GM12875 (cell line): ENCODE data around the gene SLC2A9.

Source experiments
- H3K4me3 ChIP-seq: one replicate; pipeline ENCODE4 v1.5.1; 2011; ENCODE audit warnings: low read depth, low read length, control low read depth
- TF ChIP-seq, protein P1 (sequence below): IDR thresholded peaks from 2 replicates; pipeline ENCODE4 v1.5.1; 2011; ENCODE audit warnings: low read depth, mild to moderate bottlenecking, control low read depth, inconsistent platforms, low read length, moderate library complexity, borderline replicate concordance; ENCODE audit not compliant: insufficient read depth

SLC2A9 gene

DNA sequence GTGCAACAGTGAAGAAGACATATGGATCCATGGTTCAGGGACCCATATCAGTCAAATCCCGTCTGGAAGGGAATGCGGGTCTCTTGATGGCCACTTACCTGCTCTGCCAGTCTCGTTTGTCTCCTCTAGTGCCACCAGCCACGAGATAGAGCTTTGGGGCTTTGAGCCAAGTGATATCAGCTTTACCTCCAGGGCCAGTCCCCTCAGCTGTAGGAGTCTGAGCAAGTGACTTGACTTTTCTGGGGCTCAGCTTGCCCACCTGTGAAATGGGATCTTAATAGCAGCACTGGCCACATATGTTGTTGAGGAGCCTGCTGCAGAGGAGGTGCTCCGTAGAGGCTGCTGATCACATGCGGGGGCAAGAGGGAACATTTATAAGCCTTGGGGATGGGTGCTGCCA is 1.2 kb downstream of the SLC2A9 start:
- no peak overlapping the region for H3K4me3 ChIP-seq

DNA sequence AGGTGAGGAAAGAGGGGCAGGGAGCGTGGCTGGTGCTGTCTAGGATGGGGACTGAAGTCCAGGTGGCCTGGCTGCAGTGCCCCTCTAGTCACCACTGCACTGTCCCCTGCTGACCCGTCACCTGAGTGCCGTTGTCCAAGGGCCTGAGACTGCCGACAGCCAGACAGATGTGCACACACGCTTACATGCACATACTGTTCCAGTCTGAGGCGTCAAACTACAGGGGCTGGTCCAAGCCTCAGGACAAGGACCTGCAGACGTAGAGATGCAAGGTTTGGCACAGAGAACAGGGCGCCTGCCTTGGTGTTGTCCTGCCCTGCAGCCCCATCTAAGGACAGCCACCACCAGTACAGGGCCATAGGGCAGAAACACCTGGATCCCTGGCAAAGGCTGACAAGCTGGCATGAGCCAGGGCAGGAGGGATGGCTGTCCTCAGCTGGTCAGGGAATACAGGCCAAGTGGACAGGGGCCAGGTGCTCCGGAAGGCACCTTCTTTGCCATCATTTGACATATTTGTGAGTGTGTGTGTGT is 1.7 kb downstream of the SLC2A9 start:
- H3K4me3 ChIP-seq: peak overlapping the region; percentile 63
- TF ChIP-seq, protein P1, sequence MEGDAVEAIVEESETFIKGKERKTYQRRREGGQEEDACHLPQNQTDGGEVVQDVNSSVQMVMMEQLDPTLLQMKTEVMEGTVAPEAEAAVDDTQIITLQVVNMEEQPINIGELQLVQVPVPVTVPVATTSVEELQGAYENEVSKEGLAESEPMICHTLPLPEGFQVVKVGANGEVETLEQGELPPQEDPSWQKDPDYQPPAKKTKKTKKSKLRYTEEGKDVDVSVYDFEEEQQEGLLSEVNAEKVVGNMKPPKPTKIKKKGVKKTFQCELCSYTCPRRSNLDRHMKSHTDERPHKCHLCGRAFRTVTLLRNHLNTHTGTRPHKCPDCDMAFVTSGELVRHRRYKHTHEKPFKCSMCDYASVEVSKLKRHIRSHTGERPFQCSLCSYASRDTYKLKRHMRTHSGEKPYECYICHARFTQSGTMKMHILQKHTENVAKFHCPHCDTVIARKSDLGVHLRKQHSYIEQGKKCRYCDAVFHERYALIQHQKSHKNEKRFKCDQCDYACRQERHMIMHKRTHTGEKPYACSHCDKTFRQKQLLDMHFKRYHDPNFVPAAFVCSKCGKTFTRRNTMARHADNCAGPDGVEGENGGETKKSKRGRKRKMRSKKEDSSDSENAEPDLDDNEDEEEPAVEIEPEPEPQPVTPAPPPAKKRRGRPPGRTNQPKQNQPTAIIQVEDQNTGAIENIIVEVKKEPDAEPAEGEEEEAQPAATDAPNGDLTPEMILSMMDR: no peak

More for the DNA sequence above, 1.2 kb downstream of the SLC2A9 start:
- TF ChIP-seq, protein P1: no peak

DNA sequence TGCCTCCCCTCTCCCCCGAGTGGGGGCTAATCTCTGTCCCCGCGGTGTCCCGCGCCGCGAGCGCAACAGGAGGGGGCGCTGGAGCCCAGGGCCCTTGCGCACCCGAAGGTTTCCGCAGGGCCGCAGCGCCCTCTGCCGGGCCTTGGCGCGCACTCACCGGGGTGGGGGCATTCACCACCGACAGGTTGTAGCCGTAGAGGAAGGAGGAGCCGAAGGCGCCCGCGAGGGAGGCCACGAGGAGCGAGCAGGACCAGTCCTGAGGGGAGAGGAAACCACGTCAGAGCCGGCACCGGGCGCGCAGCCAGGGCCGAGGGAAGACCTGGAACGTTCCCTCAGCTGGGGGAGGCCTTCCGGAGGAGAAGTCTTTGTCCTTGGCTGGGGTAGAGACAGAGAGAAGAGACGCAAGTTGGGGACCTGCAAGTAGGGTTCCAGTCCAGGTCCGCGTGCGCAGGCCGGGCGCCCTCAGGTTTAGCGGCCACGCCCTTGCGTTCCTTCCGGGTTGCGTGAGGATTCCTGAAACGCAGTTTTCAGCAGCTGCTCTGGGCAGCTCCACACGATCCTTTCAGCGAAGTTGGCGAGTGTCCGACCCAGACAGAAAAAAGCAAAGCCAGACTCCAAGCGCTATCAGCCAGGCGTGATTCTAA is 2.4 kb downstream of the SLC2A9 start:
- peak overlapping the region; percentile 63 for H3K4me3 ChIP-seq
- TF ChIP-seq, protein P1: peak; percentile 99

DNA sequence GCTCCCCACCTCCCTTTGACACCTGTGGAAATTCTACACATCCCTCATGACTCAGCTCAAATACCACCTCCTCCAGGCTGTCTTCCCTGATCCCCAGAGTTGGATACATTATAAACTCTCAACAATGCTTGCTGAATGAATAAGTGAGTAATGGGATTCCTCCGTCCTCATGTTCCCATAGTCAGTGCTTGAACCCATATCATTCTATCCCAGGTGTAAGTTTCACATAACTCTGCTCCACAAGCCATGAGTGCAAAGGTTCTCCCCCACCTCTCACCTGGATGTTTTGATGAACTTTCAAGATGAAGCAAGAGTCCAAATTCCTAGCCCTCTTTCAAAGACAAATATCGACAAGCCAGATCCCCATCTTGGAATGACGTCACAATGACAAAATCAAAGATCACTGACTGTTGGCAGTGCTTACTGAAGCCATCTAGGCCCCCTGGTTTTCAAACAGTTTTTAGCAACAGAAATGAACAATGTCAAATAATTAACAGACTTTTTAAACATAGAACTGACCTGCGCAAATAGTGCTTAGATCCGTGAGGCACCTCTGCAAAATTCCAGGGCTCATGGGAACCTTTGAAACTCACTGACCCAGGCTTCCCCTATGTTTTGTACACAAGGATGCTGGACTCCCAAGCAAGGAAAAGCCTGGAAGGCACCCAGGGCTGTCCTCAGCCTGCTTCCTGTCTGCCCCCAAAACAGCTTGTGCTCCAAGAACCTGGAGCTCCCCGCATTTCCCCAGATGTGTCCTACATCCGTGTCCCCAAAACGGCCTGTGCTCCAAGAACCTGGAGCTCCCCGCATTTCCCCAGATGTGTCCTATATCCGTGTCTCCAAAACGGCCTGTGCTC is 4.0 kb downstream of the SLC2A9 start:
- no peak overlapping the region for H3K4me3 ChIP-seq
- TF ChIP-seq, protein P1: no peak

DNA sequence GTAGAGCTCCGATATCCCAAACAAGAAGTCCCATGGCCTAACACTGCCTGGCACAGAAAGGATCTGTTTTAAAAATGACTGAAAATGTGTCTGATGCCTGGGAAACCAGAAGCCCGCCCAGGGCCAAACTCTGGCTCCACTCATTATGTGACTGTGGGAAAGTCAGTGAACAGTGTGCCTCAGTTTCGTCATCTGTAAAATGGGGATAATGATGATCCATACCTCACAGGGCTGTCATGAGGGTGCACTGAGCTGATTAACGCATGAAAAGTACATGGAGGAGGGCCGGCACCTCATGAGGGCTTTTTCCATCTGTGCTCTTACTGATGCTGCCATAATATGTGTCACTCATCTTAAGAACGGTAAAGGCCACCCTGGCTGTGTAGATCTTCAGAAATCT is 5.1 kb downstream of the SLC2A9 start:
- H3K4me3 ChIP-seq: no peak overlapping the region
- TF ChIP-seq, protein P1: no peak

DNA sequence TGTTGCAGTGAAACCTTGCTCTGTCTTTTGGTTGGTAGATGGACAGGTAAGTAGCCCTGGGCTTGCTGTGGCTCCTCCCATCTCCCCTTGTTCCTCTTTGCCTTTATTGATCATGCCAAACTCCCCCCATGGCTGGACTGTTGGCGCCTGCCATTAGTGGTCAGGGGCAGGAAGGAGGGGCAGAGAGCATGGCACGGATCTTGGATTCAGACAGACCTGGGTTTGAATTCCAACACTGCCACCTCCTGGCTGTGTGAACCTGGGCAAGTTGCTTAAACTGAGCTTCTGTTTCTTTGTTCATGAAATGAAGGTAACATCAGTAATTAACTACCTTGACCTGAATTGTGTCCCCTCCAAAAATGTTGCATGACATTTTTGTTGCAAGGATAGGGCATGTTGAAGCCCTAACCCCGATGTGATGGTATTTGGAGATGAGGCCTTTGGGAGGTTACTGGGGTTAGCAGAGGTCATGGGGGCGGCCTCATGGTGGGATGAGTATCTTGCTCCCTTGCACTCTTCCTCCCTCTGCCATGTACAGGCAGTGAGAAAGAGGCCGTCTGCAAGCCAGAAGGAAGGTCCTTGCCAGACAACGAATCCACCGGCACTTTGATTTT is 6.0 kb downstream of the SLC2A9 start:
- TF ChIP-seq, protein P1: peak; percentile 74
- no peak overlapping the region for H3K4me3 ChIP-seq
